HepG2 (cell line): ENCODE results near the gene KRTAP1-5. TPM values are rescaled to one million over a fixed set of nuclear protein-coding genes. Genes with fewer than 3 reads are reported as not detected.

Experiments
- ATAD3A ChIP-seq: sonication (generic); formaldehyde crosslinking; IDR thresholded peaks from 2 replicates; pipeline ENCODE4 v1.4.0; 2020; ENCODE audit warnings: missing genetic modification reagents
- ATF7 ChIP-seq, 2 experiments: fragments of 450-650 bp in 1 of 2; sonication (generic) in 1 of 2; formaldehyde crosslinking in 1 of 2; IDR thresholded peaks; 2 replicates each; pipeline versions ENCODE4 v1.4.0 to v1.6.1; 2016 to 2020; ENCODE audit warnings: antibody characterized with exemption in 1 of 2, mild to moderate bottlenecking in 1 of 2, missing genetic modification reagents in 1 of 2
- GATA4 ChIP-seq: sonication (generic); IDR thresholded peaks from 2 replicates; pipeline ENCODE4 v1.6.1; 2016; ENCODE audit warnings: antibody characterized with exemption, low read depth, borderline replicate concordance
- RAD51 ChIP-seq: fragments of 450-650 bp; IDR thresholded peaks from 2 replicates; pipeline ENCODE4 v1.6.1; 2016; ENCODE audit warnings: borderline replicate concordance
- RARG ChIP-seq: sonication (generic); formaldehyde crosslinking; IDR thresholded peaks from 2 replicates; pipeline ENCODE4 v1.4.0; 2020; ENCODE audit warnings: low read depth, mild to moderate bottlenecking, missing genetic modification reagents
- SMC3 ChIP-seq: IDR thresholded peaks from 2 replicates; pipeline ENCODE4 v1.6.1; 2011; ENCODE audit warnings: low read length, improper control_type of control experiment
- ZNF460 ChIP-seq: sonication (generic); formaldehyde crosslinking; IDR thresholded peaks from 2 replicates; pipeline ENCODE4 v1.5.1; 2020; ENCODE audit warnings: missing genetic modification reagents, mild to moderate bottlenecking, borderline replicate concordance
- ZNF564 ChIP-seq: sonication (generic); formaldehyde crosslinking; IDR thresholded peaks from 2 replicates; pipeline ENCODE4 v1.8.1; 2023; ENCODE audit warnings: mild to moderate bottlenecking, missing genetic modification reagents
- polyA plus RNA-seq, 8 experiments: library from polyadenylated mRNA; depleted of rRNA in 3 of 8; stranded (reverse) in 7 of 8; unstranded in 1 of 8; fragments of >200 nt; fragmentation: Illumina TruSeq in 4 of 8; extraction: Trizol in 4 of 8; gene quantifications; 2 replicates each; pipeline versions ENCODE4 v1.2.1 to v1.2.3, GENCODE V29; 2011 to 2016; ENCODE audit warnings: low read depth in 4 of 8, missing spikeins in 1 of 8, mixed read lengths in 1 of 8; ENCODE audit not compliant: insufficient read depth in 1 of 8
- total RNA-seq, 5 experiments: library from RNA; depleted of rRNA; stranded (reverse); fragments of >200 nt; fragmentation: Illumina TruSeq; extraction: Trizol; gene quantifications; 2 replicates each; pipeline ENCODE4 v1.2.3, GENCODE V29; 2016; ENCODE audit warnings: low read depth in 1 of 5
- TF ChIP-seq, protein P1 (sequence below): sonication (generic); formaldehyde crosslinking; IDR thresholded peaks from 2 replicates; pipeline ENCODE4 v1.4.0; 2020; ENCODE audit warnings: missing genetic modification reagents
- TF ChIP-seq, protein P2 (sequence below): sonication (generic); formaldehyde crosslinking; IDR thresholded peaks from 2 replicates; pipeline ENCODE4 v1.4.0; 2020; ENCODE audit warnings: mild to moderate bottlenecking, missing genetic modification reagents
- TF ChIP-seq, protein P3 (sequence below): sonication (generic); formaldehyde crosslinking; IDR thresholded peaks from 2 replicates; pipeline ENCODE4 v1.4.0; 2020; ENCODE audit warnings: mild to moderate bottlenecking, missing genetic modification reagents
- TF ChIP-seq, protein P4 (sequence below): sonication (generic); formaldehyde crosslinking; IDR thresholded peaks from 2 replicates; pipeline ENCODE4 v1.4.0; 2020; ENCODE audit warnings: missing genetic modification reagents

KRTAP1-5 gene
- total and polyA plus RNA-seq, 2 of the 13 experiments (the other 11 are each of a cell fraction or from before 2014, with no cell fraction given) = 0.09 TPM; not detected in 1

DNA sequence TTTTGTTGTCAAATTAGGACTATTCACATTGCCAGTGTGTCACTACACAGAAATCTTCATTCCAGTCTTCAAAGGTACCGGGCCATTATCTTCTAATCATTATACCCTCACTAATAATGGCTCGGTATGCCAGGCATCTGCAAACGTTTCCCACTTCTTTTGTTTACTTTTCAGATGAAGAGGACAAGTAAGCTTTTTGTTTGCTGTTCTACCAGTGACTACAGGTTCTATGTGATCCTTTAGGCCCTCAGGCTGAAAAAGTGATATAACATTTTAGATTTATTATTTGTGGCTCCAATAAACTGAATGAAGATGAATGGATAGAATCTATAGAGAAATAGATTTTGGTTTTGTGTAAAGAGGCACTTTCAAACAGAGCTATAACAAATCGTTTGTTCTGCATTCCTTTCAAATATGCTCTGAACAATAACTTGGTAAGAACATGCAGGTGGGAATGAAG, 17.7 kb downstream of the KRTAP1-5 start (continued):
- TF ChIP-seq, protein P1, sequence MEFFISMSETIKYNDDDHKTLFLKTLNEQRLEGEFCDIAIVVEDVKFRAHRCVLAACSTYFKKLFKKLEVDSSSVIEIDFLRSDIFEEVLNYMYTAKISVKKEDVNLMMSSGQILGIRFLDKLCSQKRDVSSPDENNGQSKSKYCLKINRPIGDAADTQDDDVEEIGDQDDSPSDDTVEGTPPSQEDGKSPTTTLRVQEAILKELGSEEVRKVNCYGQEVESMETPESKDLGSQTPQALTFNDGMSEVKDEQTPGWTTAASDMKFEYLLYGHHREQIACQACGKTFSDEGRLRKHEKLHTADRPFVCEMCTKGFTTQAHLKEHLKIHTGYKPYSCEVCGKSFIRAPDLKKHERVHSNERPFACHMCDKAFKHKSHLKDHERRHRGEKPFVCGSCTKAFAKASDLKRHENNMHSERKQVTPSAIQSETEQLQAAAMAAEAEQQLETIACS (CRISPR knock-in tag) = no peak
- TF ChIP-seq GATA4 (peak; percentile 93), SMC3 (0 out of 2 replicates have a peak, but pooled peaks have one; percentile 12), ZNF460 (no peak), RAD51 (no peak), ATAD3A (CRISPR knock-in tag) (no peak), ZNF564 (CRISPR knock-in tag) (no peak), ATF7 (IDR thresholded peaks at IDR 0.05) (no peak), ATF7 (CRISPR knock-in tag; IDR thresholded peaks at IDR 0.05) (no peak), RARG (CRISPR knock-in tag) (no peak)
- TF ChIP-seq, protein P2, sequence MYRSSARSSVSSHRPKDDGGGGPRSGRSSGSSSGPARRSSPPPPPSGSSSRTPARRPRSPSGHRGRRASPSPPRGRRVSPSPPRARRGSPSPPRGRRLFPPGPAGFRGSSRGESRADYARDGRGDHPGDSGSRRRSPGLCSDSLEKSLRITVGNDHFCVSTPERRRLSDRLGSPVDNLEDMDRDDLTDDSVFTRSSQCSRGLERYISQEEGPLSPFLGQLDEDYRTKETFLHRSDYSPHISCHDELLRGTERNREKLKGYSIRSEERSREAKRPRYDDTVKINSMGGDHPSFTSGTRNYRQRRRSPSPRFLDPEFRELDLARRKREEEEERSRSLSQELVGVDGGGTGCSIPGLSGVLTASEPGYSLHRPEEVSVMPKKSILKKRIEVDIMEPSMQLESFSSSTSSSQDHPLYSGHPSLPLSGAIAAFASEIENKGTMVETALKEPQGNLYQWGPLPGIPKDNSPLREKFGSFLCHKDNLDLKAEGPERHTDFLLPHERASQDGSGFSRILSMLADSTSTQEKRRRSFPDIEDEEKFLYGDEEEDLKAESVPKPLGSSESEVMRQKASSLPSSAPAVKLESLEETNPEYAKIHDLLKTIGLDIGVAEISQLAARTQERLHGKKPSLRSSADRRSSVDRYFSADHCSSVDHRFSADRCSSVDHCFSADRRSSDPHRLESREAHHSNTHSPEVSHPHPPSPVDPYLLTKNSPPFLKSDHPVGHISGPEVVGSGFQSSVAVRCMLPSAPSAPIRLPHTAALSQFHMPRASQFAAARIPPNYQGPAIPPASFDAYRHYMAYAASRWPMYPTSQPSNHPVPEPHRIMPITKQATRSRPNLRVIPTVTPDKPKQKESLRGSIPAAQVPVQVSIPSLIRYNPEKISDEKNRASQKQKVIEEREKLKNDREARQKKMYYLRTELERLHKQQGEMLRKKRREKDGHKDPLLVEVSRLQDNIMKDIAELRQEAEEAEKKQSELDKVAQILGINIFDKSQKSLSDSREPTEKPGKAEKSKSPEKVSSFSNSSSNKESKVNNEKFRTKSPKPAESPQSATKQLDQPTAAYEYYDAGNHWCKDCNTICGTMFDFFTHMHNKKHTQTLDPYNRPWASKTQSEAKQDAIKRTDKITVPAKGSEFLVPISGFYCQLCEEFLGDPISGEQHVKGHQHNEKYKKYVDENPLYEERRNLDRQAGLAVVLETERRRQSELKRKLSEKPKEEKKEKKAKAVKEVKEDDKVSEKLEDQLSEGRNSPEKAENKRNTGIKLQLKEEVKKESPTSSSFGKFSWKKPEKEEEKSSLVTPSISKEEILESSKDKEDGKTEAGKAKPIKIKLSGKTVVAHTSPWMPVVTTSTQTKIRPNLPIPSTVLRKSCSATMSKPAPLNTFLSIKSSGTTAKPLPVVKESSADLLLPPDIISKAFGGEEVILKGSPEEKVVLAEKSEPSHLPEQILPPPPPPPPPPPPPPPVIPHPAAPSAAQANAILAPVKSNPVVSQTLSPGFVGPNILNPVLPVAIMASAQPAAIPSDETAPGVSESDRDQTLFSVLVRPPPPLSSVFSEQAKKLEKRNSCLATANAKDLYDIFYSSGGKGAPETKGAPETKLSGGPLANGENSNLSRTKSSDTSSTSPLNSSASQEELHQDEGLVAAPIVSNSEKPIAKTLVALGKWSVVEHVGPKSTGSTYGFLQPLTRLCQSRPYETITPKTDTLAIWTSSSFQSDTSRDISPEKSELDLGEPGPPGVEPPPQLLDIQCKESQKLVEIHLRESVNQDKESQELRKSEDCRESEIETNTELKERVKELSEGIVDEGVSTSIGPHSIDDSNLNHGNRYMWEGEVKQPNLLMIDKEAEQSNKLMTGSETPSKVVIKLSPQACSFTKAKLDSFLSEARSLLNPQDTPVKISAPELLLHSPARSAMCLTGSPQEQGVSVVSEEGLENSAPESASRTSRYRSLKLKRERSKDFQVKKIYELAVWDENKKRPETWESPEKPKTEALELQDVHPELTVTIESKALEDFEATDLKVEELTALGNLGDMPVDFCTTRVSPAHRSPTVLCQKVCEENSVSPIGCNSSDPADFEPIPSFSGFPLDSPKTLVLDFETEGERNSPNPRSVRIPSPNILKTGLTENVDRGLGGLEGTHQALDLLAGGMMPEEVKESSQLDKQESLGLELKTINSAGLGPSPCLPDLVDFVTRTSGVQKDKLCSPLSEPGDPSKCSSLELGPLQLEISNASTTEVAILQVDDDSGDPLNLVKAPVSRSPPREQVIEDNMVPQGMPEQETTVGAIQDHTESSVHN (CRISPR knock-in tag) = no peak
- TF ChIP-seq, protein P3, sequence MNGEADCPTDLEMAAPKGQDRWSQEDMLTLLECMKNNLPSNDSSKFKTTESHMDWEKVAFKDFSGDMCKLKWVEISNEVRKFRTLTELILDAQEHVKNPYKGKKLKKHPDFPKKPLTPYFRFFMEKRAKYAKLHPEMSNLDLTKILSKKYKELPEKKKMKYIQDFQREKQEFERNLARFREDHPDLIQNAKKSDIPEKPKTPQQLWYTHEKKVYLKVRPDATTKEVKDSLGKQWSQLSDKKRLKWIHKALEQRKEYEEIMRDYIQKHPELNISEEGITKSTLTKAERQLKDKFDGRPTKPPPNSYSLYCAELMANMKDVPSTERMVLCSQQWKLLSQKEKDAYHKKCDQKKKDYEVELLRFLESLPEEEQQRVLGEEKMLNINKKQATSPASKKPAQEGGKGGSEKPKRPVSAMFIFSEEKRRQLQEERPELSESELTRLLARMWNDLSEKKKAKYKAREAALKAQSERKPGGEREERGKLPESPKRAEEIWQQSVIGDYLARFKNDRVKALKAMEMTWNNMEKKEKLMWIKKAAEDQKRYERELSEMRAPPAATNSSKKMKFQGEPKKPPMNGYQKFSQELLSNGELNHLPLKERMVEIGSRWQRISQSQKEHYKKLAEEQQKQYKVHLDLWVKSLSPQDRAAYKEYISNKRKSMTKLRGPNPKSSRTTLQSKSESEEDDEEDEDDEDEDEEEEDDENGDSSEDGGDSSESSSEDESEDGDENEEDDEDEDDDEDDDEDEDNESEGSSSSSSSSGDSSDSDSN (CRISPR knock-in tag) = no peak
- TF ChIP-seq, protein P4, sequence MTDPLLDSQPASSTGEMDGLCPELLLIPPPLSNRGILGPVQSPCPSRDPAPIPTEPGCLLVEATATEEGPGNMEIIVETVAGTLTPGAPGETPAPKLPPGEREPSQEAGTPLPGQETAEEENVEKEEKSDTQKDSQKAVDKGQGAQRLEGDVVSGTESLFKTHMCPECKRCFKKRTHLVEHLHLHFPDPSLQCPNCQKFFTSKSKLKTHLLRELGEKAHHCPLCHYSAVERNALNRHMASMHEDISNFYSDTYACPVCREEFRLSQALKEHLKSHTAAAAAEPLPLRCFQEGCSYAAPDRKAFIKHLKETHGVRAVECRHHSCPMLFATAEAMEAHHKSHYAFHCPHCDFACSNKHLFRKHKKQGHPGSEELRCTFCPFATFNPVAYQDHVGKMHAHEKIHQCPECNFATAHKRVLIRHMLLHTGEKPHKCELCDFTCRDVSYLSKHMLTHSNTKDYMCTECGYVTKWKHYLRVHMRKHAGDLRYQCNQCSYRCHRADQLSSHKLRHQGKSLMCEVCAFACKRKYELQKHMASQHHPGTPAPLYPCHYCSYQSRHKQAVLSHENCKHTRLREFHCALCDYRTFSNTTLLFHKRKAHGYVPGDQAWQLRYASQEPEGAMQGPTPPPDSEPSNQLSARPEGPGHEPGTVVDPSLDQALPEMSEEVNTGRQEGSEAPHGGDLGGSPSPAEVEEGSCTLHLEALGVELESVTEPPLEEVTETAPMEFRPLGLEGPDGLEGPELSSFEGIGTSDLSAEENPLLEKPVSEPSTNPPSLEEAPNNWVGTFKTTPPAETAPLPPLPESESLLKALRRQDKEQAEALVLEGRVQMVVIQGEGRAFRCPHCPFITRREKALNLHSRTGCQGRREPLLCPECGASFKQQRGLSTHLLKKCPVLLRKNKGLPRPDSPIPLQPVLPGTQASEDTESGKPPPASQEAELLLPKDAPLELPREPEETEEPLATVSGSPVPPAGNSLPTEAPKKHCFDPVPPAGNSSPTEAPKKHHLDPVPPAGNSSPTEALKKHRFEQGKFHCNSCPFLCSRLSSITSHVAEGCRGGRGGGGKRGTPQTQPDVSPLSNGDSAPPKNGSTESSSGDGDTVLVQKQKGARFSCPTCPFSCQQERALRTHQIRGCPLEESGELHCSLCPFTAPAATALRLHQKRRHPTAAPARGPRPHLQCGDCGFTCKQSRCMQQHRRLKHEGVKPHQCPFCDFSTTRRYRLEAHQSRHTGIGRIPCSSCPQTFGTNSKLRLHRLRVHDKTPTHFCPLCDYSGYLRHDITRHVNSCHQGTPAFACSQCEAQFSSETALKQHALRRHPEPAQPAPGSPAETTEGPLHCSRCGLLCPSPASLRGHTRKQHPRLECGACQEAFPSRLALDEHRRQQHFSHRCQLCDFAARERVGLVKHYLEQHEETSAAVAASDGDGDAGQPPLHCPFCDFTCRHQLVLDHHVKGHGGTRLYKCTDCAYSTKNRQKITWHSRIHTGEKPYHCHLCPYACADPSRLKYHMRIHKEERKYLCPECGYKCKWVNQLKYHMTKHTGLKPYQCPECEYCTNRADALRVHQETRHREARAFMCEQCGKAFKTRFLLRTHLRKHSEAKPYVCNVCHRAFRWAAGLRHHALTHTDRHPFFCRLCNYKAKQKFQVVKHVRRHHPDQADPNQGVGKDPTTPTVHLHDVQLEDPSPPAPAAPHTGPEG (CRISPR knock-in tag) = no peak
